SKM-1 treated with dmso at 0.1 percent for 144 hours (cell line): Measurements from ENCODE around the gene RAD1.

Experiments
- DNase-seq: peaks from one replicate; lab custom pipeline; 2025; ENCODE audit not compliant: unreplicated experiment; lab: John Stamatoyannopoulos, UW

Gene RAD1

GRCh38 chr5:34918025-34918424 is 2.7 kb upstream of the RAD1 start:
- no peak for DNase-seq

- no peak for DNase-seq
Observed at GRCh38 chr5:34916518-34916917, 1.2 kb upstream of the RAD1 start.

- DNase-seq = no peak
Observed at GRCh38 chr5:34915856-34916192, 520 bp upstream of the RAD1 start.

- DNase-seq = no peak
Observed at GRCh38 chr5:34914671-34915138, 599 bp downstream of the RAD1 start.

- DNase-seq = no peak
Observed at GRCh38 chr5:34913072-34913471, 2.2 kb downstream of the RAD1 start.

- no peak for DNase-seq
Observed at GRCh38 chr5:34905564-34905963, 9.7 kb downstream of the RAD1 start.

GRCh38 chr5:34903260-34903659 is 12.0 kb downstream of the RAD1 start:
- DNase-seq = no peak

- no peak for DNase-seq
Observed at GRCh38 chr5:34900652-34901051, 14.7 kb downstream of the RAD1 start.

- no peak for DNase-seq
Observed at GRCh38 chr5:34899066-34899465, 16.2 kb downstream of the RAD1 start.

- peak; percentile 39 for DNase-seq
Observed at GRCh38 chr5:34898258-34898895, 16.9 kb downstream of the RAD1 start.

- no peak for DNase-seq
Observed at GRCh38 chr5:34897646-34898045, 17.7 kb downstream of the RAD1 start.

- no peak for DNase-seq
Observed at GRCh38 chr5:34895641-34896419, 19.5 kb downstream of the RAD1 start.

- no peak for DNase-seq
Observed at GRCh38 chr5:34894716-34895115, 20.6 kb downstream of the RAD1 start.

- no peak for DNase-seq
Observed at GRCh38 chr5:34892414-34892813, 22.9 kb downstream of the RAD1 start.

- no peak for DNase-seq
Observed at GRCh38 chr5:34891981-34892380, 23.3 kb downstream of the RAD1 start.

- DNase-seq = no peak
Observed at GRCh38 chr5:34889394-34889793, 25.9 kb downstream of the RAD1 start.

GRCh38 chr5:34886392-34887119 is 28.7 kb downstream of the RAD1 start:
- no peak for DNase-seq

- DNase-seq = no peak
Observed at GRCh38 chr5:34881246-34881645, 34.1 kb downstream of the RAD1 start.

GRCh38 chr5:34876275-34876674 is 39.0 kb downstream of the RAD1 start:
- no peak for DNase-seq

GRCh38 chr5:34870382-34870781 is 44.9 kb downstream of the RAD1 start:
- no peak for DNase-seq

GRCh38 chr5:34869256-34869655 is 46.0 kb downstream of the RAD1 start:
- no peak for DNase-seq

GRCh38 chr5:34868791-34869190 is 46.5 kb downstream of the RAD1 start:
- no peak for DNase-seq
